B cell (primary cell): ENCODE results near the gene TXNL1. TPM values are rescaled to one million over a fixed set of nuclear protein-coding genes. Genes with fewer than 3 reads are reported as not detected.

Experiments used
- ATAC-seq: fragments of 200-7000 bp; cut with Tn5 transposase; one replicate; pipeline ENCODE4 v1.10.0; 2021; ENCODE audit warnings: low read depth, mild to moderate bottlenecking, moderate number of reproducible peaks, moderate library complexity
- CTCF ChIA-PET: fragments of 350-600 bp; sonication (Branson Sonifier 250); formaldehyde crosslinking; loops from one replicate; lab custom pipeline; 2021; ENCODE audit warnings: antibody characterized with exemption, inconsistent platforms; lab: Charles Lee
- POLR2A ChIA-PET: fragments of 350-600 bp; sonication (Branson Sonifier 250); formaldehyde crosslinking; loops from one replicate; lab custom pipeline; 2021; ENCODE audit warnings: antibody characterized with exemption; lab: Charles Lee
- DNase-seq: peaks from one replicate; pipeline ENCODE4 v3.0.0; 2013
- H2AFZ ChIP-seq: 2 replicates; pipeline ENCODE4 v1.6.1; 2012; ENCODE audit warnings: mild to moderate bottlenecking, low read depth, low read length; ENCODE audit not compliant: insufficient read depth, poor library complexity, severe bottlenecking
- H3K27ac ChIP-seq, 2 donors: 1 replicate in 1 of 2; 2 replicates in 1 of 2; pipeline ENCODE4 v1.5.1; 2012 to 2013; ENCODE audit warnings: low read length in 2 of 2, mild to moderate bottlenecking in 2 of 2, moderate library complexity in 1 of 2
- H3K27me3 ChIP-seq, 4 experiments: fragments of 200-600 bp in 1 of 4; sonication (generic) in 1 of 4; replicated peaks in 1 of 4; 1 replicate in 2 of 4; 2 replicates in 2 of 4; pipeline versions ENCODE4 v1.6.1 to v1.7.0; 2013 to 2016; ENCODE audit warnings: low read length in 3 of 4, mild to moderate bottlenecking in 2 of 4, mixed read lengths in 1 of 4, moderate library complexity in 1 of 4; ENCODE audit not compliant: insufficient read depth in 4 of 4, control insufficient read depth in 3 of 4; ENCODE audit errors: control extremely low read depth in 1 of 4
- H3K36me3 ChIP-seq, 2 experiments: replicated peaks in 1 of 2; 1 replicate in 1 of 2; 2 replicates in 1 of 2; pipeline versions ENCODE4 v1.6.1 to v1.7.1; 2013; ENCODE audit warnings: low read length in 1 of 2; ENCODE audit not compliant: insufficient read depth in 2 of 2, control insufficient read depth in 1 of 2; ENCODE audit errors: control extremely low read depth in 1 of 2, extremely low read depth in 1 of 2
- H3K4me1 ChIP-seq, 2 donors: fragments of 200-600 bp in 1 of 2; sonication (generic) in 1 of 2; 1 replicate in 1 of 2; 2 replicates in 1 of 2; pipeline versions ENCODE4 v1.5.1 to v1.6.1; 2013 to 2017; ENCODE audit warnings: low read length in 2 of 2; ENCODE audit not compliant: control insufficient read depth in 2 of 2, insufficient read depth in 2 of 2
- H3K4me2 ChIP-seq: replicated peaks from 2 replicates; pipeline ENCODE3; 2012; ENCODE audit warnings: mild to moderate bottlenecking, low read depth, low read length; ENCODE audit not compliant: poor library complexity, severe bottlenecking
- H3K4me3 ChIP-seq, 5 experiments: fragments of 200-600 bp in 1 of 5; sonication (generic) in 1 of 5; 1 replicate in 3 of 5; 2 replicates in 2 of 5; pipeline versions ENCODE4 v1.5.1 to v1.7.0; 2011 to 2016; ENCODE audit warnings: low read length in 4 of 5, mild to moderate bottlenecking in 4 of 5, low read depth in 2 of 5, control low read depth in 1 of 5, moderate library complexity in 1 of 5; ENCODE audit not compliant: insufficient read depth in 1 of 5; ENCODE audit errors: control extremely low read depth in 1 of 5, extremely low read depth in 1 of 5
- H3K79me2 ChIP-seq: fragments of 200-600 bp; sonication (generic); one replicate; pipeline ENCODE4 v1.6.0; 2016; ENCODE audit warnings: low read length; ENCODE audit not compliant: control insufficient read depth, insufficient read depth
- H3K9ac ChIP-seq: fragments of 200-600 bp; sonication (generic); 2 replicates; pipeline ENCODE4 v1.6.1; 2017; ENCODE audit warnings: mild to moderate bottlenecking, low read length, moderate library complexity
- H3K9me3 ChIP-seq, 3 donors: one replicate each; pipeline versions ENCODE4 v1.6.1 to v1.7.1; 2013; ENCODE audit warnings: low read length in 2 of 3; ENCODE audit not compliant: control insufficient read depth in 2 of 3, insufficient read depth in 1 of 3; ENCODE audit errors: control extremely low read depth in 1 of 3
- H4K20me1 ChIP-seq: 2 replicates; pipeline ENCODE4 v1.6.0; 2012; ENCODE audit warnings: mild to moderate bottlenecking, low read length; ENCODE audit not compliant: insufficient read depth, control insufficient read depth, poor library complexity, severe bottlenecking
- H3K27ac Mint-ChIP-seq: one replicate; pipeline ENCODE4 v1.8.0; 2021; ENCODE audit warnings: mixed read lengths
- H3K27me3 Mint-ChIP-seq: one replicate; pipeline ENCODE4 v1.8.0; 2021; ENCODE audit warnings: mixed read lengths
- H3K4me1 Mint-ChIP-seq: one replicate; pipeline ENCODE4 v1.8.0; 2021; ENCODE audit warnings: mixed read lengths
- H3K4me3 Mint-ChIP-seq: one replicate; pipeline ENCODE4 v1.8.0; 2021; ENCODE audit warnings: mixed read lengths
- H3K9me3 Mint-ChIP-seq: one replicate; pipeline ENCODE4 v1.8.0; 2022; ENCODE audit warnings: mixed read lengths; ENCODE audit not compliant: insufficient read depth
- CTCF ChIP-seq: fragments of 200-600 bp; IDR thresholded peaks from one replicate; pipeline ENCODE4 v1.8.0; 2022; ENCODE audit warnings: antibody characterized with exemption, mild to moderate bottlenecking
- EZH2 ChIP-seq: IDR thresholded peaks from 2 replicates; pipeline ENCODE4 v1.6.1; 2012; ENCODE audit warnings: borderline replicate concordance, low read depth, mild to moderate bottlenecking, moderate library complexity, low read length; ENCODE audit not compliant: insufficient read depth, poor library complexity, severe bottlenecking
- WGBS: methylation state at CpG from one replicate; pipeline ENCODE4 v1.1.5; 2013; ENCODE audit warnings: missing lambda C conversion rate; ENCODE audit not compliant: insufficient coverage; 5-methylcytosine and 5-hydroxymethylcytosine counted together
- intact Hi-C: fragments of 100-400 bp; cut with micrococcal nuclease; formaldehyde crosslinking; loops from one replicate; pipeline ENCODE4 v1.10.0; 2022
- polyA plus RNA-seq: library from polyadenylated mRNA; depleted of rRNA; stranded (reverse); fragments of >200 nt; gene quantifications from 2 replicates; pipeline ENCODE4 v1.2.3, GENCODE V29; 2012
- total RNA-seq, 2 donors: library from RNA; stranded (reverse); fragments of 120-200 nt in 1 of 2; gene quantifications; 1 replicate in 1 of 2; 2 replicates in 1 of 2; pipeline versions ENCODE4 v1.2.3 to v1.2.4, GENCODE V29; 2013 to 2022

Gene TXNL1
- total and polyA plus RNA-seq, 2 donors (not counting 1 experiment from before 2014, with no cell fraction given) = 20.2 to 45.4 TPM

DNA sequence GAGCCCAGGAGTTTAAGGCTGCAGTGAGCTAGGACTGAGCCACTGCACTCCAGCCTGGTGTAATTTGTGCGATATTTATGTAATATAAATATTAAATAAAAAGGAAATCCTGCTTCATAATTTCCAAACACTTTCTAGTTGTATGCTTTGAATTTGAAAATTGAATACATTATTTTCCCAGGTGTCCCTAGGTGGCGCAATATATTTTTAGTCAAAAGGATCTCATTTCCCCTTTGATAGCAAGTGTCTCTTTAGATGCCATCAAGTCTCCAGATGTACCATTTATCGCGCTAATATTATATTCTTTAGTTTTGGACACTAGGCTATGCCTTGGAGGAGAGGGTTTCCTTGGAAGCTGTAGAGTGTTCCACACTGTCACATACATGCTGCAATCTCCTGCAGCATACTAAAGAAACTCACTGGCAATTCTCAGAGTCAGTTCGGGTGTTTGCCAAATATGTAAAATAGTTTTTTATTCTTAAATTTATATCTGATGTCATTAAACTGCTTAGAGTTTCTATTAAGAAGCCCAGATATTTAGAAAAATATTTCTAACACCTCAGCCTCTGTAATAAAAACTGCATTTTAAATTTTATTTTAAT is 7.1 kb upstream of the TXNL1 start:
- Histone ChIP-seq H4K20me1 (no peaks in the 10 kb centered on the region), H3K79me2 (no peaks in the 10 kb centered on the region), H3K4me3 (no peak overlapping the region), H3K9me3 (no peaks in the 10 kb centered on the region), H3K4me1 (peaks cover 2% of the 10 kb centered on the region in 2 donors), H3K36me3 (no peaks in the 10 kb centered on the region), H3K27ac (no peak overlapping the region), H3K4me2 (no peak overlapping the region), H3K9ac (no peak overlapping the region), H3K27me3 (no peaks in the 10 kb centered on the region), H2AFZ (no peak overlapping the region)
- POLR2A ChIA-PET = interaction anchor here (0.7 kb wide), 1 partner anchor 275 kb away, joined by 14 read pairs; no protein-coding TSS in a partner anchor
- CTCF ChIA-PET = interaction anchor here (0.6 kb wide), 1 partner anchor 52 kb away, joined by 3 read pairs; no protein-coding TSS in a partner anchor
- DNase-seq (peak; percentile 43), ATAC-seq (no peak)
- TF ChIP-seq EZH2 (no peak), CTCF (peak; percentile 76)
- no CpG with 5 or more reads among the region's 5 CpGs for WGBS
- Mint-ChIP-seq H3K27ac (no peak overlapping the region), H3K4me3 (no peak overlapping the region), H3K27me3 (no peaks in the 10 kb centered on the region), H3K4me1 (peaks cover 2% of the 10 kb centered on the region), H3K9me3 (no peaks in the 10 kb centered on the region)
- intact Hi-C loops = no loop called here

DNA sequence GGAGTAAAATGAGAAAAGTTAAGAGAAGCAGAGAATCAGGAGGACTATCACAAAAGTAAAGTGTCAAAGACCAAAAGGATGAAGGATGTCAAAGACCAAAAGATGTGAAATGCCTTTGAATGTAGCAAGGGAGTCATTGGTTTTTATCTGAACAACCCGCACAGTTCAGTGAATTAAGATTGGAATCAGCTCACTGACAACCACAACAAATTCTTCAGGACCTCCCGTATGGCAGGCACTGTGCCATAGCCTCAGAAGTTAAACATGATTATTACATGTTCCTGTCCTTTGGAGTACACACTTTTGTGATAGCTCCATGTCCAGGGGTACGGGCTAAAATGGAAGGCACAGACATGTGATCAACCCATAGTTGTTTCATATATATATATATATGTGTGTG is 5.0 kb upstream of the TXNL1 start:
- H3K9me3 Mint-ChIP-seq = no peaks in the 10 kb centered on the region
- no peak overlapping the region for H3K4me3 ChIP-seq
- no peak overlapping the region for H3K9ac ChIP-seq
- no peak overlapping the region for H3K4me2 ChIP-seq
- H3K4me3 Mint-ChIP-seq = no peak overlapping the region
- no peak overlapping the region for H3K27ac ChIP-seq
- no peak overlapping the region for H3K27ac Mint-ChIP-seq
- ChIA-PET POLR2A (no interaction called here), CTCF (no interaction called here)
- peaks cover 13% of the 10 kb centered on the region for H3K4me1 Mint-ChIP-seq
- H3K27me3 ChIP-seq = no peaks in the 10 kb centered on the region
- H2AFZ ChIP-seq = no peak overlapping the region
- peaks cover 14% of the 10 kb centered on the region for H3K79me2 ChIP-seq
- no peaks in the 10 kb centered on the region for H4K20me1 ChIP-seq
- no peaks in the 10 kb centered on the region for H3K27me3 Mint-ChIP-seq
- no peaks in the 10 kb centered on the region for H3K9me3 ChIP-seq
- ATAC-seq = no peak
- intact Hi-C loops = no loop called here
- TF ChIP-seq CTCF = no peak
- TF ChIP-seq EZH2 = no peak
- WGBS = 100% methylated on average over 2 of the region's 3 CpGs
- no peaks in the 10 kb centered on the region for H3K36me3 ChIP-seq
- DNase-seq = no peak
- peaks cover 7 to 8% of the 10 kb centered on the region in 2 donors for H3K4me1 ChIP-seq
